GM12878 (cell line): ENCODE results near the gene EXOC7. TPM values are rescaled to one million over a fixed set of nuclear protein-coding genes. Genes with fewer than 3 reads are reported as not detected.

Source experiments
- ATAC-seq: fragments of 200-7000 bp; cut with Tn5 transposase; 3 replicates; pipeline ENCODE4 v1.9.1; 2020; ENCODE audit warnings: mild to moderate bottlenecking, moderate library complexity
- BruUV-seq: library from RNA; stranded (reverse); fragments of 400-500 nt; replicated peaks from 2 replicates; lab custom pipeline; 2021; lab: Mats Ljungman, UMichigan
- CTCF ChIA-PET: fragments of 300-600 bp; sonication (Branson Sonifier 250); formaldehyde crosslinking; extraction: SDS; loops from one replicate; lab custom pipeline; 2021; ENCODE audit warnings: inconsistent platforms; lab: Yijun Ruan, JAX
- POLR2A ChIA-PET: fragments of 350-600 bp; formaldehyde crosslinking; extraction: SDS; loops from one replicate; lab custom pipeline; 2021; ENCODE audit warnings: inconsistent platforms; lab: Charles Lee
- RAD21 ChIA-PET: fragments of 300-600 bp; sonication (Branson Sonifier 250); formaldehyde crosslinking; loops from one replicate; lab custom pipeline; 2023; ENCODE audit warnings: antibody characterized with exemption; ENCODE audit not compliant: unreplicated experiment; lab: Charles Lee
- SMC1A ChIA-PET: fragments of 300-600 bp; sonication (Branson Sonifier 250); formaldehyde crosslinking; loops from one replicate; lab custom pipeline; 2023; ENCODE audit not compliant: unreplicated experiment, uncharacterized antibody; lab: Charles Lee
- DNase-seq: peaks from one replicate; pipeline ENCODE4 v3.0.0-alpha.2; 2011; ENCODE audit warnings: low read depth, low spot score
- FAIRE-seq: peaks from 3 replicates; lab custom pipeline; 2011; peaks lifted over from hg19 to GRCh38; lab: Jason Lieb, UNC
- H2AFZ ChIP-seq: 2 replicates; pipeline ENCODE4 v1.6.0; 2011; ENCODE audit warnings: low read depth, low read length, control low read depth; ENCODE audit not compliant: control insufficient read depth
- H3K27ac ChIP-seq: 2 replicates; pipeline ENCODE4 v1.5.1; 2011; ENCODE audit warnings: control low read depth; ENCODE audit not compliant: control insufficient read depth, insufficient read depth
- H3K27me3 ChIP-seq, 2 experiments: replicated peaks in 1 of 2; 2 replicates each; pipeline versions ENCODE4 v1.6.0 to v1.6.1; 2011; ENCODE audit warnings: low read length in 1 of 2; ENCODE audit not compliant: control insufficient read depth in 2 of 2, insufficient read depth in 2 of 2
- H3K36me3 ChIP-seq, 2 experiments: 2 replicates each; pipeline ENCODE4 v1.5.1; 2011; ENCODE audit warnings: low read length in 1 of 2; ENCODE audit not compliant: control insufficient read depth in 2 of 2, insufficient read depth in 2 of 2
- H3K4me1 ChIP-seq: 2 replicates; pipeline ENCODE4 v1.6.1; 2011; ENCODE audit warnings: mild to moderate bottlenecking, low read length, moderate library complexity, mixed read lengths; ENCODE audit not compliant: control insufficient read depth, insufficient read depth
- H3K4me2 ChIP-seq: 2 replicates; pipeline ENCODE4 v1.6.0; 2011; ENCODE audit warnings: control low read depth; ENCODE audit not compliant: control insufficient read depth, insufficient read depth
- H3K4me3 ChIP-seq: fragments of 200-600 bp; sonication (generic); 2 replicates; pipeline ENCODE4 v1.5.1; 2016
- H3K79me2 ChIP-seq: 2 replicates; pipeline ENCODE4 v1.6.0; 2011; ENCODE audit warnings: low read length; ENCODE audit not compliant: control insufficient read depth, insufficient read depth
- H3K9ac ChIP-seq: 2 replicates; pipeline ENCODE4 v1.8.0; 2011; ENCODE audit warnings: low read length, control low read depth, mixed read lengths; ENCODE audit not compliant: control insufficient read depth, insufficient read depth
- H3K9me3 ChIP-seq: replicated peaks from 3 replicates; pipeline ENCODE4 v1.5.1; 2011; ENCODE audit warnings: mild to moderate bottlenecking, low read length; ENCODE audit not compliant: control insufficient read depth, insufficient read depth
- H4K20me1 ChIP-seq: 2 replicates; pipeline ENCODE4 v1.6.0; 2011; ENCODE audit not compliant: control insufficient read depth, insufficient read depth
- POLR2A ChIP-seq: IDR thresholded peaks from 2 replicates; pipeline ENCODE4 v1.6.1; 2011; ENCODE audit warnings: low read depth, mild to moderate bottlenecking, low read length
- STAT1 ChIP-seq: fragments of 450-650 bp; conservative IDR thresholded peaks from 2 replicates; pipeline ENCODE4 v1.6.1; 2014; ENCODE audit warnings: antibody characterized with exemption, mild to moderate bottlenecking
- ZNF217 ChIP-seq: fragments of 450-650 bp; IDR thresholded peaks from 2 replicates; pipeline ENCODE4 v1.6.1; 2017; ENCODE audit warnings: antibody characterized with exemption, mild to moderate bottlenecking
- WGBS: methylation state at CpG from one replicate; pipeline ENCODE4 v1.1.6; 2016; ENCODE audit warnings: low lambda C conversion rate; ENCODE audit not compliant: insufficient replicate concordance, insufficient coverage; ENCODE audit errors: missing lambda C conversion rate; 5-methylcytosine and 5-hydroxymethylcytosine counted together
- in situ Hi-C: fragments of 300-500 bp; cut with MboI; formaldehyde crosslinking; loops from 9 replicates; pipeline ENCODE4 v1.14.3; 2018; ENCODE audit warnings: mixed read lengths
- intact Hi-C: fragments of 100-400 bp; cut with micrococcal nuclease; formaldehyde crosslinking; loops from one replicate; pipeline ENCODE4 v1.14.2; 2022; ENCODE audit not compliant: unreplicated experiment
- polyA plus RNA-seq, 11 experiments: library from polyadenylated mRNA; depleted of rRNA in 4 of 11; unstranded in 6 of 11; stranded (reverse) in 5 of 11; fragments of >200 nt; fragmentation: Nextera tagmentation in 4 of 11; fragmentation: Illumina TruSeq in 1 of 11; extraction: Ambion mirVana in 4 of 11; extraction: Trizol in 1 of 11; gene quantifications; 1 replicate in 1 of 11; 2 replicates in 10 of 11; pipeline versions ENCODE4 v1.2.1 to v1.2.3, GENCODE V29; 2011 to 2016; ENCODE audit warnings: inconsistent platforms in 2 of 11, missing spikeins in 2 of 11, low read depth in 1 of 11
- total RNA-seq, 4 experiments: library from RNA; depleted of rRNA in 3 of 4; stranded (reverse); fragments of >200 nt in 3 of 4; fragmentation: Illumina TruSeq in 1 of 4; extraction: Trizol in 1 of 4; gene quantifications; 2 replicates each; pipeline versions ENCODE4 v1.2.1 to v1.2.3, GENCODE V29; 2013 to 2021

EXOC7 gene
- total and polyA plus RNA-seq, 10 of the 15 experiments (the other 5 are each of a cell fraction or from before 2014, with no cell fraction given), result 18.8 to 71.3 (median 48.2) TPM

GRCh38 chr17:76036497-76037261 is 66.9 kb downstream of the EXOC7 start:
- CTCF ChIA-PET, result interaction anchor here (1.0 kb wide), 1 partner anchor 371 kb away, joined by 3 read pairs; no protein-coding TSS in a partner anchor
- intact Hi-C loops, result no loop called here
- Histone ChIP-seq H3K9ac (no peak overlapping the region), H3K4me2 (no peak overlapping the region), H4K20me1 (no peaks in the 10 kb centered on the region), H3K27me3 (no peaks in the 10 kb centered on the region), H3K4me1 (no peaks in the 10 kb centered on the region), H2AFZ (no peak overlapping the region), H3K79me2 (no peaks in the 10 kb centered on the region), H3K27ac (no peak overlapping the region), H3K36me3 (peaks cover 14 to 25% of the 10 kb centered on the region in 2 experiments), H3K9me3 (no peaks in the 10 kb centered on the region), H3K4me3 (no peak overlapping the region)
- no TSS peak for BruUV-seq
- FAIRE-seq (no peak), DNase-seq (no peak), ATAC-seq (no peak)
- RAD21 ChIA-PET, result no interaction called here
- WGBS, result 91% methylated on average over 22 of the region's 22 CpGs
- peak; percentile 16; the same call in 1 of the 2 replicates for TF ChIP-seq POLR2A
- TF ChIP-seq STAT1, result no peak
- in situ Hi-C loops, result no loop called here
- SMC1A ChIA-PET, result no interaction called here
- POLR2A ChIA-PET, result interaction anchor here (0.5 kb wide), 1 partner anchor 148 kb away, joined by 5 read pairs; no protein-coding TSS in a partner anchor

- no peaks in the 10 kb centered on the region for H4K20me1 ChIP-seq
- TF ChIP-seq ZNF217, result no peak
- no peaks in the 10 kb centered on the region for H3K9me3 ChIP-seq
- no peaks in the 10 kb centered on the region for H3K27me3 ChIP-seq
- H3K4me2 ChIP-seq, result no peak overlapping the region
- DNase-seq (no peak), FAIRE-seq (no peak), ATAC-seq (no peak)
- 83% methylated on average over 13 of the region's 13 CpGs for WGBS
- ChIA-PET CTCF (interaction anchor here (0.9 to 1.2 kb wide), 2 partner anchors 21 to 245 kb away, joined by 3 to 4 read pairs; no protein-coding TSS in a partner anchor), RAD21 (interaction anchor here (1.4 kb wide), 1 partner anchor 17 kb away, joined by 3 read pairs; no protein-coding TSS in a partner anchor), SMC1A (interaction anchor here (0.7 kb wide), 1 partner anchor 318 kb away, joined by 3 read pairs; no protein-coding TSS in a partner anchor), POLR2A (interaction anchor here (0.6 kb wide), 1 partner anchor 87 kb away, joined by 4 read pairs; no protein-coding TSS in a partner anchor)
- H3K9ac ChIP-seq, result no peak overlapping the region
- no peak overlapping the region for H2AFZ ChIP-seq
- no peaks in the 10 kb centered on the region for H3K79me2 ChIP-seq
- in situ Hi-C loops, result no loop called here
- H3K36me3 ChIP-seq, result peaks cover 3 to 11% of the 10 kb centered on the region in 2 experiments
- intact Hi-C loops, result no loop called here
- no peak overlapping the region for H3K27ac ChIP-seq
- no peaks in the 10 kb centered on the region for H3K4me1 ChIP-seq
- no TSS peak for BruUV-seq
- no peak overlapping the region for H3K4me3 ChIP-seq
Measured at GRCh38 chr17:76034428-76035350, 68.9 kb downstream of the EXOC7 start.
